ENCODE results near the gene LY6G6F. TPM values are rescaled to one million over a fixed set of nuclear protein-coding genes. Genes with fewer than 3 reads are reported as not detected.
A peak's percentile ranks its signal among the peaks of the same experiment; 100 is the strongest.

The LY6G6F gene
- total and polyA plus RNA-seq, 3 experiments from 2014 or later, result not detected

DNA sequence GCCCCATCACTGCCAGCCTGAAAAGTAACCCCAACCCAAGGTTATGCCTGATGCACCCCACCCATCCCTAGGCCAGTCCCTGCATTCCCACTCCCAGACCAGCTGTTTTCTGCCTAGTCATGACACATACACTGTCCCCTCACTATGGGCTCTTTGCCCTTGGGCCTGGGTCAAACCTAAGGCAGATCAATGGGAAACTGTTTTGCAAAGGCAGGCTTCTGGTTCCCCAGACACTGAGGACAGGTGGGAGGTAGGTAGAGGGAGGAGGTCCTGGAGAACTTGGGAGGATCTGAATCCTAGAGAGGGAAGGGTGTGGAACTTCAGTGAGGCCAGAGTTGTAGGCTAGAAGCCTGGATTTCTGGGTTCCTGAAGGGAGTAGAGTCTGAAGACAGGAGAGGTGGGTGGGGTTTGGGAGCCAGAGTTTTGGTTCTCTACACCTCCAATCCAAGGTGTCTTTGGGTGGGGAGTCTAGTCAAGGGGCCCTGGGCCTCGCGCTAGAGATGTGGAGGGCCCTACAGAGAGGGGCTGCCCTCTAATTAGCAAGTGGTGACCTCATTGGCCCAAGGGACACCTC lies 27.7 kb downstream of the LY6G6F start:
- H3K27ac Mint-ChIP-seq, result peak overlapping the region; percentile 91 to 98 (median 96)
- H3K36me3 ChIP-seq (ENCODE audit: insufficient read depth, low read length), result peaks cover 23% of the 10 kb centered on the region
- H3K4me3 ChIP-seq (ENCODE audit: low read length), result peak overlapping the region; percentile 97
- no peaks in the 10 kb centered on the region for H3K9me3 ChIP-seq (ENCODE audit: low read length)
- peaks cover 54% of the 10 kb centered on the region for H3K4me1 ChIP-seq (ENCODE audit: insufficient read depth, low read length)
- H3K27me3 ChIP-seq (ENCODE audit: insufficient read depth, low read length, poor library complexity, severe bottlenecking), result no peaks in the 10 kb centered on the region
- peak overlapping the region; percentile 98 for H3K27ac ChIP-seq (ENCODE audit: low read depth, low read length)
- ChIA-PET CTCF (interaction anchor here (0.6 to 9.6 kb wide), 5 partner anchors 36 to 97 kb away, joined by 3 to 71 read pairs (median 6); partner anchors contain the start of genes HSPA1A, HSPA1B and HSPA1L), POLR2A (interaction anchor here (1.0 to 1.1 kb wide), 2 partner anchors 9 to 93 kb away, joined by 3 to 6 read pairs; partner anchors contain the start of gene HSPA1B)
- H3K36me3 Mint-ChIP-seq, result peaks cover 0 to 63% (median 7%) of the 10 kb centered on the region in 3 donors
- peaks cover 54 to 81% (median 55%) of the 10 kb centered on the region in 3 donors for H3K4me1 Mint-ChIP-seq
- peak in 1 of 5 donors; percentile 48 for DNase-seq
- H3K27me3 Mint-ChIP-seq, result no peaks in the 10 kb centered on the region
- peak overlapping the region; percentile 93 to 99 (median 98) for H3K4me3 Mint-ChIP-seq
- H3K9me3 Mint-ChIP-seq, result no peaks in the 10 kb centered on the region

DNA sequence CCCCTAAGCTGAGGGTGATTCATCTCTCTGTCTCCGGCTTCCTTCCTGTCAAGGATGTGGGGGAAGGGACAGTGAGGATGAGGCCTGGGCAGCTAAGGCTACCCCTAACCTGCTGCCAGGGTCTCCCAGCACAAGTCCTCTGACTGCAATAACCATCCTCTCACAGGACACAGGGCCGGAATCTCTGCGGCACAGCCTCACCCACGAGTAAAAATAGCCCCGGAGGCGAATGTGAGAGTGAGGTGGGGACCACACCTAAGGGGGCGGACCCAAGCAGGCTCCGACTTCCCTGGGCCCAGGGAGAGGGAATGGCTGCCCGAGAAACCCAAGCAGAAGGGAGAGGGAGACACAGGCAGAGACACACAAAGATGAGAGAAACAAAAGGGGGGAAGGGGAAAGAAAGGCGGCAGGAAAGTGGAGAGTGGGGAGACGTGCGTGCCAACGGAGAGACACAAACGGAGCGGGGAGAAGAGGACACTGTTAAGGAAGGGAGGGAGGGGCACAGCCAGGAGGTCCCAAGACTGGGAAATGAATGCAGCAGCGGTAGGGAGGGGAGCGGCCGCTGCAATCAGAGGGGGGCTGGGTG lies 28.2 kb downstream of the LY6G6F start:
- H3K9me3 ChIP-seq (ENCODE audit: low read length), result no peaks in the 10 kb centered on the region
- H3K27me3 ChIP-seq (ENCODE audit: insufficient read depth, low read length, poor library complexity, severe bottlenecking), result no peaks in the 10 kb centered on the region
- Mint-ChIP-seq H3K27me3 (no peaks in the 10 kb centered on the region), H3K4me3 (peak overlapping the region; percentile 93 to 99 (median 98)), H3K36me3 (peaks cover 0 to 61% (median 7%) of the 10 kb centered on the region in 3 donors), H3K4me1 (peaks cover 58 to 83% (median 59%) of the 10 kb centered on the region in 3 donors), H3K27ac (peak overlapping the region; percentile 91 to 98 (median 96)), H3K9me3 (no peaks in the 10 kb centered on the region)
- CTCF ChIA-PET, result interaction anchor here (0.6 to 9.6 kb wide), 7 partner anchors 36 to 96 kb away, joined by 3 to 71 read pairs (median 4); partner anchors contain the start of genes HSPA1A, HSPA1B, HSPA1L and LSM2
- H3K36me3 ChIP-seq (ENCODE audit: insufficient read depth, low read length), result peaks cover 23% of the 10 kb centered on the region
- POLR2A ChIA-PET, result interaction anchor here (0.6 to 1.1 kb wide), 6 partner anchors 10 to 194 kb away, joined by 3 to 6 read pairs (median 4); partner anchors contain the start of gene HSPA1B
- H3K4me3 ChIP-seq (ENCODE audit: low read length), result peak overlapping the region; percentile 97
- peak overlapping the region; percentile 98 for H3K27ac ChIP-seq (ENCODE audit: low read depth, low read length)
- DNase-seq, result peak in 4 of 5 donors; percentile 30 to 81 (median 50)
- peaks cover 56% of the 10 kb centered on the region for H3K4me1 ChIP-seq (ENCODE audit: insufficient read depth, low read length)

DNA sequence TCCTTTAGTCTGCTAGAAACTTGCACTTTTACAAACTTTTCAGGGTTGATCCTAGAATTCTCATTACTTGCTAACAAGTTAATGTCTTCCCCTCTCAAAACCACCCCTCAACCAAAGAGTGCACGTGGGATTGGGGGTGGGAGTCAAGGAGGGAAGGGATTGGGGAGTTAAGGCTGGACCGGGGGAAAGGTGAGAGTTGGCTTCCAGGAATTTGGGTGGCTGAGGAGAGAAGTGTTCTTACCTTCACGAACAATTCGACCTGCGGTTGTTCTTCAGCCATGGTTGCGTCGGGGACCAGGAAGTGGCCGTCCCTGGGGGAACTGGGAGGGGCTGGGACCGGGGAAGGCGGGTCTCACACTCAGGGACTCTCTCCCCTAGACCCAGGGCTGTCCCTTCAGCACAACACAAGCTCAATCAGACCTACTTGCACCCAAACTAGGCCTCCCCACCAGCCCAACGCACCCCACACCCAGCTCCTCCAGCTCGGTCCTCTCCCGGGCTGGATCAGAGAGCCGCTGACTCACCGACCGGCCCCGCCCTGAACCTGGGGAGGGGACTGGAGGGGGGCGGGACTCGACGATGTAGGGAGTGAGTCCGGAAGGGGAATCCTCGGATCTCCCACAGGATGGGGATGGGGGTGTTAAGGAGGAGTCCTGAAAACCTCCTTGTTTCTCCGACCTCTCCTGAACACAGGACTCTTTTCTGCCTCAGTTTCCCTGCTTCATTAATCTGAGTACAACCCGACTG lies 29.5 kb downstream of the LY6G6F start, which contains the start of gene CLIC1:
TSS of gene CLIC1 (minus strand) at position 510 of the 747 bp plus-strand sequence. CDS start at position 280, 230 bp downstream.
- H3K36me3 Mint-ChIP-seq, result peaks cover 0 to 53% (median 4%) of the 10 kb centered on the region in 3 donors
- peaks cover 57% of the 10 kb centered on the region for H3K4me1 ChIP-seq (ENCODE audit: insufficient read depth, low read length)
- H3K9me3 ChIP-seq (ENCODE audit: low read length), result no peaks in the 10 kb centered on the region
- H3K27ac ChIP-seq (ENCODE audit: low read depth, low read length), result peak within 1 kb of the TSS; percentile 98
- DNase-seq, result peak; percentile 43 to 78 (median 63)
- H3K4me1 Mint-ChIP-seq, result peaks cover 59 to 85% (median 64%) of the 10 kb centered on the region in 3 donors
- peak within 1 kb of the TSS; percentile 93 to 99 (median 98) for H3K4me3 Mint-ChIP-seq
- peak within 1 kb of the TSS; percentile 97 for H3K4me3 ChIP-seq (ENCODE audit: low read length)
- CTCF ChIA-PET, result interaction anchor here (0.8 to 9.6 kb wide), 5 partner anchors 35 to 95 kb away, joined by 3 to 71 read pairs (median 11); no protein-coding TSS in a partner anchor
- no peaks in the 10 kb centered on the region for H3K27me3 Mint-ChIP-seq
- peak within 1 kb of the TSS; percentile 91 to 98 (median 96) for H3K27ac Mint-ChIP-seq
- POLR2A ChIA-PET, result interaction anchor here (0.5 to 1.8 kb wide), 5 partner anchors 33 to 115 kb away, joined by 3 to 6 read pairs (median 5); partner anchors contain the start of genes ABHD16A and LSM2
- peaks cover 23% of the 10 kb centered on the region for H3K36me3 ChIP-seq (ENCODE audit: insufficient read depth, low read length)
- no peaks in the 10 kb centered on the region for H3K27me3 ChIP-seq (ENCODE audit: insufficient read depth, low read length, poor library complexity, severe bottlenecking)
- H3K9me3 Mint-ChIP-seq, result no peaks in the 10 kb centered on the region

DNA sequence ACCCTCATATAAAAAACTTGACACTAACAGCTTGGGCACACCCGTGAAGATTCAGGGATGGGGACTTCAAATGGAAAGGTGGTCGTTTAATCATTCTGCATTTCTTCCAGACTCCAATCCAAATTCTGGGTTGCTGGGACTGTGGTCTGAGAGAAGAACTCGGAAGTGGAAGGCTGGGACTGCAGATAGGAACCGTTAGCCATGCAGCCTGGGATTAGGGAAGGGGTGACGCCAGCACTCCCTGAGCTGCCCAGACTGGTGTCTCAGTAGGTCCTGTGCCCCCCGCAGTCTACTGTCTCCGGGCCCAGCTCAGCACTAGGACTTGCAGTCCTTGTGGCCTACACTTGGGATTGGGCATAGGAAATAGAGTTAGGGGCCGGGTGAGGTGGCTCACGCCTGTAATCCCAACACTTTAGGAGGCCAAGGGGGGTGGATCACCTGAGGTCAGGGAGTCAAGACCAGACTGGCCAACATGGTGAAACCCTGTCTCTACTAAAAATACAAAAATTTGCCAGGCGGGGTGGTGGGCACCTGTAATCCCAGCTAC lies 30.2 kb downstream of the LY6G6F start:
- Mint-ChIP-seq H3K27me3 (no peaks in the 10 kb centered on the region), H3K36me3 (peaks cover 0 to 48% (median 4%) of the 10 kb centered on the region in 3 donors), H3K9me3 (no peaks in the 10 kb centered on the region), H3K27ac (peak overlapping the region; percentile 91 to 98 (median 96)), H3K4me3 (peak overlapping the region; percentile 93 to 99 (median 98)), H3K4me1 (peaks cover 59 to 85% (median 71%) of the 10 kb centered on the region in 3 donors)
- ChIA-PET CTCF (interaction anchor here (1.5 to 7.5 kb wide), 5 partner anchors 7 to 150 kb away, joined by 3 to 42 read pairs (median 11); partner anchors contain the start of genes DDAH2 and LSM2), POLR2A (interaction anchor here (0.5 to 1.9 kb wide), 6 partner anchors 59 to 451 kb away, joined by 3 to 7 read pairs (median 6); partner anchors contain the start of genes LSM2 and VARS1)
- Histone ChIP-seq H3K27ac (ENCODE audit: low read depth, low read length) (peak overlapping the region; percentile 98), H3K4me1 (ENCODE audit: insufficient read depth, low read length) (peaks cover 58% of the 10 kb centered on the region), H3K27me3 (ENCODE audit: insufficient read depth, low read length, poor library complexity, severe bottlenecking) (no peaks in the 10 kb centered on the region), H3K9me3 (ENCODE audit: low read length) (no peaks in the 10 kb centered on the region), H3K36me3 (ENCODE audit: insufficient read depth, low read length) (peaks cover 20% of the 10 kb centered on the region), H3K4me3 (ENCODE audit: low read length) (peak overlapping the region; percentile 97)
- no peak for DNase-seq

DNA sequence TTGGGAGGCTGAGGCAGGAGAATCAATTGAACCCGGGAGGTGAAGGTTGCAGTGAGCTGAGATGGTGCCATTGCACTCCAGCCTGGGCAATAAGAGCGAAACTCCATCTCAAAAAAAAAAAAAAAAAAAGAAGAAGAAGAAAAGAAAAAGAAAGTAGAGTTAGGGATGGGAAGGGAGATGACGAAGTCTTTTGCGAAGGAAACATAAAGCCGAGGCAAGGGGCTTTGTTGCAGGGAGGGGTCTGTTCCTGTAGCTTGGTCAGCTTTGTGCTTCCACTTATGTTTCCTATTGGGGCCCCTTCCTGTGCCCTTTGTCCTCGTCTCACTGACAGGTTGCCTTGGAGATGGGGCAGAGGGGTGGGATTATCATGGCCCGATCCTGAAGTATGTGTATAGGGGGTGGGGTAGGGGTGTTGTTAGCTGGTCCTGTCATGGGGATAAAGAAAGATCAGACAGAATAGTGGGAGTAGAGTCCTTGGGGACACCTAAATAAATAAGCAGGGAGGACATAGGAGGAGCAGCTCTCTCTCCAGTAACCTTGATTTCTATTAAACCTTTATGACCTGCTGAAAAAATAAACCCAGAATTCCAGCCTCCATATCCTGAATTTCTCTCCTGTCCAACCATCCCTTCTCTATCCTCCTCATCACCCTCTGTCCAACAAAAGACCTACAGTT lies 30.8 kb downstream of the LY6G6F start:
- no peaks in the 10 kb centered on the region for H3K9me3 Mint-ChIP-seq
- peak overlapping the region; percentile 93 to 99 (median 98) for H3K4me3 Mint-ChIP-seq
- H3K9me3 ChIP-seq (ENCODE audit: low read length), result no peaks in the 10 kb centered on the region
- CTCF ChIA-PET, result interaction anchor here (0.7 to 7.5 kb wide), 12 partner anchors 8 to 150 kb away, joined by 3 to 42 read pairs (median 8); partner anchors contain the start of genes DDAH2, HSPA1B, LSM2 and LY6G5C
- H3K27me3 ChIP-seq (ENCODE audit: insufficient read depth, low read length, poor library complexity, severe bottlenecking), result no peaks in the 10 kb centered on the region
- peaks cover 0 to 44% (median 1%) of the 10 kb centered on the region in 3 donors for H3K36me3 Mint-ChIP-seq
- peaks cover 59 to 81% (median 71%) of the 10 kb centered on the region in 3 donors for H3K4me1 Mint-ChIP-seq
- H3K4me3 ChIP-seq (ENCODE audit: low read length), result peak overlapping the region; percentile 97
- peak overlapping the region; percentile 91 to 98 (median 96) for H3K27ac Mint-ChIP-seq
- POLR2A ChIA-PET, result interaction anchor here (0.5 to 2.5 kb wide), 10 partner anchors 8 to 450 kb away, joined by 3 to 11 read pairs (median 4); partner anchors contain the start of genes ABHD16A, LSM2 and VARS1
- peak overlapping the region; percentile 98 for H3K27ac ChIP-seq (ENCODE audit: low read depth, low read length)
- peaks cover 13% of the 10 kb centered on the region for H3K36me3 ChIP-seq (ENCODE audit: insufficient read depth, low read length)
- H3K4me1 ChIP-seq (ENCODE audit: insufficient read depth, low read length), result peaks cover 58% of the 10 kb centered on the region
- no peaks in the 10 kb centered on the region for H3K27me3 Mint-ChIP-seq
- no peak for DNase-seq

DNA sequence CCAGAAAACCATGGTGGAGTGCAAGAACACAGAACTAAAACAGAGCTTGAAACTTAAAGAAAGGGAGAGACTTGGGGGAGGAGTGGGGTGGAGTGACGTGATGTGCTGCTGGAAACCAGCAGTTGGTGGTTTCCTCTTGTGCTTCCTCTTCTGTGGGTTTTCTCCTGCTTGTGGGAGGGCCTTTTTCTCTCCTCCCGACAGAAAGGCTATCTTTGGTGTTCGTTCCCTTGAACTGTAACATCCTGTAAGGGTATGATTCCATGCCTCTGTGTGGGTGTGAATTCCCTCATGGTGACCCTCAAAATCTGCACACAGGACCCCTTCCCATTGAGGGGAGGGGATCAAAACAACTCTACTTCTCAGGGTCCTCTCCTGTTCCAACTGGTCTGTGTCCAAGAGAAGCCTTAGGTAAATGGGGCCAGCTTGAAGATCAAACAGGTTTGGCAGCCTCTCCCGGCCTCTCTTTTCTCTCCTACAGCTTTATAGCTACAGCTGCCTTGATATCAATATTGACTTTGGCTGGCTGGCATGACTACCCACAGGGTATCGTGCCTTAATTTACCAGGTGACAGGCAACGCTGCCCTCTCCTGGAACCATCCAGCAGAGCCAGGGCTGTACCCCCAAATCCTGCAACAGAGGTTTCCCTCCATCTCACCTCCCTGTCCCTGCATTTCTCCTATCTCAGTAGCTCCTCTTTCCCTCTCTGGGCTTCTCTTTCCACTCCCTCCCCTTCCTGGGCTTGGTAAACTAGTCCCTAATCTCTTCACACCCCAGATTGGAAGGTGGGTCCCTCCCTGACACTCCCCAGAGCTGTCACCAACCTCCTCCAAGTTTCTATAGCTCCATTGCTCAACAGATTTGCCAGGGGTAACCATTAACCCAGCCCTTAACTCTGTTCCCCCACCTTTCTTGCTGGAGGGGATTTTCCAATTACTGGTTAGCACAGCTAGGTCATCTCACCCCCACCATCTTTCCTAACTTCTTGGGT lies 31.6 kb downstream of the LY6G6F start:
- POLR2A ChIA-PET, result interaction anchor here (0.6 to 2.5 kb wide), 13 partner anchors 8 to 124 kb away, joined by 3 to 11 read pairs (median 5); partner anchors contain the start of genes ABHD16A, LSM2, NEU1 and VARS1
- peak overlapping the region; percentile 44 for H3K4me3 ChIP-seq (ENCODE audit: low read length)
- peaks cover 0 to 38% (median 1%) of the 10 kb centered on the region in 3 donors for H3K36me3 Mint-ChIP-seq

More for the DNA sequence above, 31.6 kb downstream of the LY6G6F start:
- Histone ChIP-seq H3K27me3 (ENCODE audit: insufficient read depth, low read length, poor library complexity, severe bottlenecking) (no peaks in the 10 kb centered on the region), H3K9me3 (ENCODE audit: low read length) (no peaks in the 10 kb centered on the region), H3K36me3 (ENCODE audit: insufficient read depth, low read length) (peaks cover 11% of the 10 kb centered on the region), H3K27ac (ENCODE audit: low read depth, low read length) (peak overlapping the region; percentile 98), H3K4me1 (ENCODE audit: insufficient read depth, low read length) (peaks cover 56% of the 10 kb centered on the region)
- H3K9me3 Mint-ChIP-seq, result no peaks in the 10 kb centered on the region
- DNase-seq, result peak; percentile 40 to 81 (median 77)
- H3K4me1 Mint-ChIP-seq, result peaks cover 57 to 78% (median 68%) of the 10 kb centered on the region in 3 donors
- CTCF ChIA-PET, result interaction anchor here (0.7 to 7.5 kb wide), 18 partner anchors 9 to 149 kb away, joined by 3 to 42 read pairs (median 4); partner anchors contain the start of genes ABHD16A, DDAH2, HSPA1B and LSM2
- H3K27me3 Mint-ChIP-seq, result no peaks in the 10 kb centered on the region
- H3K27ac Mint-ChIP-seq, result peak overlapping the region; percentile 91 to 98 (median 96)
- H3K4me3 Mint-ChIP-seq, result peak overlapping the region; percentile 93 to 99 (median 98)
